HepG2 (cell line): ENCODE data around the gene C1orf35. TPM values are rescaled to one million over a fixed set of nuclear protein-coding genes. Genes with fewer than 3 reads are reported as not detected.

Experiments used
- ATRX ChIP-seq: sonication (generic); formaldehyde crosslinking; IDR thresholded peaks from 2 replicates; pipeline ENCODE4 v1.4.0; 2020; ENCODE audit warnings: missing genetic modification reagents, borderline replicate concordance
- BORCS8-MEF2B ChIP-seq: sonication (generic); formaldehyde crosslinking; IDR thresholded peaks from 2 replicates; pipeline ENCODE4 v1.8.0; 2022; ENCODE audit warnings: mild to moderate bottlenecking, missing genetic modification reagents
- EP300 ChIP-seq, 3 experiments: sonication (generic) in 1 of 3; formaldehyde crosslinking in 1 of 3; IDR thresholded peaks; 2 replicates each; pipeline versions ENCODE4 v1.5.1 to v1.6.1; 2011 to 2020; ENCODE audit warnings: low read depth in 2 of 3, low read length in 2 of 3, borderline replicate concordance in 1 of 3, improper control_type of control experiment in 1 of 3, mild to moderate bottlenecking in 1 of 3, missing genetic modification reagents in 1 of 3, moderate library complexity in 1 of 3
- FLYWCH1 ChIP-seq: sonication (generic); formaldehyde crosslinking; IDR thresholded peaks from 2 replicates; pipeline ENCODE4 v1.8.1; 2023; ENCODE audit warnings: mild to moderate bottlenecking, missing genetic modification reagents
- HBP1 ChIP-seq: IDR thresholded peaks from 2 replicates; pipeline ENCODE4 v1.6.1; 2016; ENCODE audit warnings: low read depth, control low read depth
- HIVEP1 ChIP-seq: sonication (generic); formaldehyde crosslinking; IDR thresholded peaks from 2 replicates; pipeline ENCODE4 v1.4.0; 2020; ENCODE audit warnings: mild to moderate bottlenecking, missing genetic modification reagents
- IKZF1 ChIP-seq: fragments of 450-650 bp; IDR thresholded peaks from 2 replicates; pipeline ENCODE4 v1.7.1; 2016
- IRX3 ChIP-seq: sonication (generic); formaldehyde crosslinking; IDR thresholded peaks from 2 replicates; pipeline ENCODE4 v1.8.1; 2023; ENCODE audit warnings: mild to moderate bottlenecking, low read depth, missing genetic modification reagents, borderline replicate concordance
- KLF13 ChIP-seq: sonication (generic); formaldehyde crosslinking; IDR thresholded peaks from 2 replicates; pipeline ENCODE4 v1.4.0; 2020; ENCODE audit warnings: mild to moderate bottlenecking, missing genetic modification reagents
- MAFG ChIP-seq: sonication (generic); formaldehyde crosslinking; IDR thresholded peaks from 2 replicates; pipeline ENCODE4 v1.5.1; 2020; ENCODE audit warnings: mild to moderate bottlenecking, missing genetic modification reagents
- MIER2 ChIP-seq: IDR thresholded peaks from 2 replicates; pipeline ENCODE4 v1.6.1; 2016; ENCODE audit warnings: missing biosample characterization, missing genetic modification reagents
- PITX1 ChIP-seq: sonication (generic); formaldehyde crosslinking; IDR thresholded peaks from 2 replicates; pipeline ENCODE4 v1.5.1; 2020; ENCODE audit warnings: mild to moderate bottlenecking, missing genetic modification reagents
- POLR2AphosphoS5 ChIP-seq: IDR thresholded peaks from 2 replicates; pipeline ENCODE4 v1.6.1; 2012; ENCODE audit warnings: low read depth, low read length
- PRMT3 ChIP-seq: sonication (generic); formaldehyde crosslinking; IDR thresholded peaks from 2 replicates; pipeline ENCODE4 v1.8.1; 2022; ENCODE audit warnings: low read depth, mild to moderate bottlenecking, moderate library complexity, missing genetic modification reagents, borderline replicate concordance
- RFXANK ChIP-seq: IDR thresholded peaks from 2 replicates; pipeline ENCODE4 v1.6.1; 2016
- SIX1 ChIP-seq: sonication (generic); formaldehyde crosslinking; IDR thresholded peaks from 2 replicates; pipeline ENCODE4 v1.4.0; 2020; ENCODE audit warnings: missing genetic modification reagents, borderline replicate concordance
- ZFP36L2 ChIP-seq: sonication (generic); formaldehyde crosslinking; IDR thresholded peaks from 2 replicates; pipeline ENCODE4 v1.4.0; 2020; ENCODE audit warnings: missing genetic modification reagents
- ZNF234 ChIP-seq: sonication (generic); formaldehyde crosslinking; conservative IDR thresholded peaks from 2 replicates; pipeline ENCODE4 v1.5.1; 2020; ENCODE audit warnings: mild to moderate bottlenecking, missing genetic modification reagents
- ZNF3 ChIP-seq: IDR thresholded peaks from 2 replicates; pipeline ENCODE4 v1.7.0; 2017; ENCODE audit warnings: inconsistent platforms
- ZNF331 ChIP-seq: sonication (generic); formaldehyde crosslinking; IDR thresholded peaks from 2 replicates; pipeline ENCODE4 v1.4.0; 2020; ENCODE audit warnings: missing genetic modification reagents
- ZNF333 ChIP-seq: sonication (generic); formaldehyde crosslinking; IDR thresholded peaks from 2 replicates; pipeline ENCODE4 v1.4.0; 2020; ENCODE audit warnings: mild to moderate bottlenecking, missing genetic modification reagents, borderline replicate concordance
- ZNF33B ChIP-seq: sonication (generic); formaldehyde crosslinking; IDR thresholded peaks from 2 replicates; pipeline ENCODE4 v1.5.1; 2020; ENCODE audit warnings: mild to moderate bottlenecking, missing genetic modification reagents
- ZNF350 ChIP-seq: sonication (generic); formaldehyde crosslinking; IDR thresholded peaks from 2 replicates; pipeline ENCODE4 v1.4.0; 2020; ENCODE audit warnings: mild to moderate bottlenecking, low read depth, missing genetic modification reagents, borderline replicate concordance
- ZNF574 ChIP-seq: sonication (generic); formaldehyde crosslinking; IDR thresholded peaks from 2 replicates; pipeline ENCODE4 v1.4.0; 2020; ENCODE audit warnings: missing genetic modification reagents
- ZNF674 ChIP-seq: sonication (generic); formaldehyde crosslinking; IDR thresholded peaks from 2 replicates; pipeline ENCODE4 v1.5.0; 2020; ENCODE audit warnings: low read depth, mild to moderate bottlenecking, missing genetic modification reagents
- ZNF691 ChIP-seq: sonication (generic); formaldehyde crosslinking; IDR thresholded peaks from 2 replicates; pipeline ENCODE4 v1.4.0; 2020; ENCODE audit warnings: missing genetic modification reagents, low read depth, mild to moderate bottlenecking, borderline replicate concordance
- polyA plus RNA-seq, 8 experiments: library from polyadenylated mRNA; depleted of rRNA in 3 of 8; stranded (reverse) in 7 of 8; unstranded in 1 of 8; fragments of >200 nt; fragmentation: Illumina TruSeq in 4 of 8; extraction: Trizol in 4 of 8; gene quantifications; 2 replicates each; pipeline versions ENCODE4 v1.2.1 to v1.2.3, GENCODE V29; 2011 to 2016; ENCODE audit warnings: low read depth in 4 of 8, missing spikeins in 1 of 8, mixed read lengths in 1 of 8; ENCODE audit not compliant: insufficient read depth in 1 of 8
- total RNA-seq, 5 experiments: library from RNA; depleted of rRNA; stranded (reverse); fragments of >200 nt; fragmentation: Illumina TruSeq; extraction: Trizol; gene quantifications; 2 replicates each; pipeline ENCODE4 v1.2.3, GENCODE V29; 2016; ENCODE audit warnings: low read depth in 1 of 5

The C1orf35 gene
- total and polyA plus RNA-seq, 2 of the 13 experiments (the other 11 are each of a cell fraction or from before 2014, with no cell fraction given), result 8.1 to 19.3 TPM

- TF ChIP-seq ZNF33B (CRISPR knock-in tag) (0 out of 2 replicates have a peak, but pooled peaks have one; percentile 34), HIVEP1 (CRISPR knock-in tag) (no peak), ZNF350 (peak; percentile 47; the same call in 1 of the 2 replicates), IKZF1 (no peak), ZNF691 (CRISPR knock-in tag) (0 out of 2 replicates have a peak, but pooled peaks have one; percentile 68), BORCS8-MEF2B (CRISPR knock-in tag) (no peak), ZNF333 (CRISPR knock-in tag) (no peak), ATRX (CRISPR knock-in tag) (no peak), PITX1 (CRISPR knock-in tag) (no peak; the same call in 1 of the 2 replicates), ZFP36L2 (CRISPR knock-in tag) (no peak), EP300 (IDR thresholded peaks at IDR 0.05; ENCODE audit: low read depth in 2 of 2, low read length in 2 of 2) (no peak), EP300 (CRISPR knock-in tag; IDR thresholded peaks at IDR 0.05; ENCODE audit: borderline replicate concordance) (no peak), SIX1 (CRISPR knock-in tag) (no peak; the same call in 1 of the 2 replicates), FLYWCH1 (CRISPR knock-in tag) (no peak), HBP1 (CRISPR knock-in tag) (no peak), ZNF674 (CRISPR knock-in tag) (no peak), ZNF574 (CRISPR knock-in tag) (no peak; the same call in 1 of the 2 replicates), MAFG (CRISPR knock-in tag) (no peak), ZNF331 (CRISPR knock-in tag) (0 out of 2 replicates have a peak, but pooled peaks have one; percentile 43), POLR2AphosphoS5 (peak; percentile 32; the same call in 1 of the 2 replicates), PRMT3 (CRISPR knock-in tag) (no peak), ZNF234 (no peak), MIER2 (no peak), ZNF3 (no peak), RFXANK (no peak), IRX3 (CRISPR knock-in tag) (no peak), KLF13 (CRISPR knock-in tag) (no peak)
These were observed 46.4 kb upstream of the C1orf35 start, which contains the start of gene GJC2 (continued) for GRCh38 chr1:228149406-228150119.
